Smooth muscle cell (in vitro differentiated cells): ENCODE data around the gene SNRPB. TPM values are rescaled to one million over a fixed set of nuclear protein-coding genes. Genes with fewer than 3 reads are reported as not detected.
A peak's percentile ranks its signal among the peaks of the same experiment; 100 is the strongest.

Experiments used
- DNase-seq: peaks from one replicate; lab custom pipeline; 2025; ENCODE audit not compliant: unreplicated experiment; lab: John Stamatoyannopoulos, UW
- H2AFZ ChIP-seq: fragments of 200-600 bp; sonication (generic); 2 replicates; pipeline ENCODE4 v1.6.0; 2016; ENCODE audit warnings: antibody characterized with exemption, low read depth, mild to moderate bottlenecking
- H3F3A ChIP-seq: fragments of 200-600 bp; sonication (generic); 2 replicates; pipeline ENCODE4 v1.6.0; 2017; ENCODE audit warnings: antibody characterized with exemption, low read depth
- H3K27ac ChIP-seq: fragments of 200-600 bp; sonication (generic); 2 replicates; pipeline ENCODE4 v1.5.1; 2016; ENCODE audit warnings: low read depth, mild to moderate bottlenecking
- H3K27me3 ChIP-seq: fragments of 200-600 bp; sonication (generic); 2 replicates; pipeline ENCODE4 v1.6.1; 2016; ENCODE audit warnings: low read depth, mild to moderate bottlenecking
- H3K36me3 ChIP-seq: fragments of 200-600 bp; sonication (generic); 2 replicates; pipeline ENCODE4 v1.5.1; 2016; ENCODE audit warnings: low read depth
- H3K4me1 ChIP-seq: fragments of 200-600 bp; sonication (generic); 2 replicates; pipeline ENCODE4 v1.5.1; 2016; ENCODE audit warnings: low read depth
- H3K4me2 ChIP-seq: fragments of 200-600 bp; sonication (generic); 2 replicates; pipeline ENCODE4 v1.6.0; 2016; ENCODE audit warnings: mild to moderate bottlenecking
- H3K4me3 ChIP-seq: fragments of 200-600 bp; sonication (generic); 2 replicates; pipeline ENCODE4 v1.5.1; 2016; ENCODE audit warnings: mild to moderate bottlenecking
- H3K79me2 ChIP-seq: fragments of 200-600 bp; sonication (generic); 2 replicates; pipeline ENCODE4 v1.6.0; 2016; ENCODE audit warnings: low read depth, mild to moderate bottlenecking
- H3K9ac ChIP-seq: fragments of 200-600 bp; sonication (generic); 2 replicates; pipeline ENCODE4 v1.6.0; 2016; ENCODE audit warnings: low read depth
- H3K9me3 ChIP-seq: fragments of 200-600 bp; sonication (generic); replicated peaks from 2 replicates; pipeline ENCODE4 v1.5.1; 2016; ENCODE audit warnings: low read depth
- H4K20me1 ChIP-seq: fragments of 200-600 bp; sonication (generic); 2 replicates; pipeline ENCODE4 v1.6.0; 2016; ENCODE audit warnings: low read depth
- CTCF ChIP-seq: fragments of 200-600 bp; sonication (generic); IDR thresholded peaks from 2 replicates; pipeline ENCODE4 v1.5.1; 2017; ENCODE audit warnings: borderline replicate concordance, mild to moderate bottlenecking, antibody characterized with exemption; ENCODE audit not compliant: insufficient read depth, poor library complexity, severe bottlenecking
- WGBS: methylation state at CpG from one replicate; pipeline ENCODE4 v1.1.7; 2016; ENCODE audit warnings: low lambda C conversion rate; 5-methylcytosine and 5-hydroxymethylcytosine counted together
- polyA plus RNA-seq: library from polyadenylated mRNA; unstranded; fragments of >200 nt; fragmentation: Nextera tagmentation; extraction: Ambion mirVana; gene quantifications from 2 replicates; pipeline ENCODE4 v1.2.1, GENCODE V29; 2016
- total RNA-seq: library from RNA; depleted of rRNA; stranded (reverse); fragments of >200 nt; gene quantifications from 2 replicates; pipeline ENCODE4 v1.2.3, GENCODE V29; 2014

The SNRPB gene
- total and polyA plus RNA-seq, 2 experiments from 2014 or later = 250 to 281 TPM

GRCh38 chr20:2455771-2456497 is 14.7 kb downstream of the SNRPB start:
- Histone ChIP-seq H3K9ac (no peak overlapping the region), H3K27me3 (no peaks in the 10 kb centered on the region), H3K9me3 (no peaks in the 10 kb centered on the region), H3K4me3 (no peak overlapping the region), H3K4me1 (no peaks in the 10 kb centered on the region), H3K4me2 (no peak overlapping the region), H4K20me1 (peaks cover 12% of the 10 kb centered on the region), H3K36me3 (peaks cover 6% of the 10 kb centered on the region), H3F3A (peaks cover 7% of the 10 kb centered on the region), H3K27ac (no peak overlapping the region), H2AFZ (no peak overlapping the region), H3K79me2 (no peaks in the 10 kb centered on the region)
- TF ChIP-seq CTCF = no peak
- WGBS = 70% methylated on average over 2 of the region's 2 CpGs
- no peak for DNase-seq

- H3K4me3 ChIP-seq = no peak overlapping the region
- H3K27me3 ChIP-seq = no peaks in the 10 kb centered on the region
- DNase-seq = no peak
- no peak for TF ChIP-seq CTCF
- no peak overlapping the region for H2AFZ ChIP-seq
- no peaks in the 10 kb centered on the region for H3K4me1 ChIP-seq
- no peak overlapping the region for H3K9ac ChIP-seq
- no peaks in the 10 kb centered on the region for H3K9me3 ChIP-seq
- H3K4me2 ChIP-seq = no peak overlapping the region
- H4K20me1 ChIP-seq = no peaks in the 10 kb centered on the region
- H3K79me2 ChIP-seq = no peaks in the 10 kb centered on the region
- no peak overlapping the region for H3K27ac ChIP-seq
- 84% methylated on average over 3 of the region's 3 CpGs for WGBS
- no peaks in the 10 kb centered on the region for H3F3A ChIP-seq
- H3K36me3 ChIP-seq = no peaks in the 10 kb centered on the region
Measured at GRCh38 chr20:2453792-2454191, 16.8 kb downstream of the SNRPB start.

GRCh38 chr20:2451939-2452732 is 18.5 kb downstream of the SNRPB start:
- H3K4me3 ChIP-seq = no peak overlapping the region
- H3F3A ChIP-seq = no peaks in the 10 kb centered on the region
- no peak overlapping the region for H3K27ac ChIP-seq
- no peak overlapping the region for H3K9ac ChIP-seq
- H3K4me1 ChIP-seq = no peaks in the 10 kb centered on the region
- no peaks in the 10 kb centered on the region for H3K36me3 ChIP-seq
- WGBS = 55% methylated on average over 8 of the region's 8 CpGs
- no peaks in the 10 kb centered on the region for H3K9me3 ChIP-seq
- H4K20me1 ChIP-seq = no peaks in the 10 kb centered on the region
- peak; percentile 85 for TF ChIP-seq CTCF
- no peak overlapping the region for H2AFZ ChIP-seq
- H3K79me2 ChIP-seq = no peaks in the 10 kb centered on the region
- DNase-seq = peak; percentile 30
- H3K27me3 ChIP-seq = no peaks in the 10 kb centered on the region
- no peak overlapping the region for H3K4me2 ChIP-seq

- H3K27me3 ChIP-seq = no peaks in the 10 kb centered on the region
- no peak overlapping the region for H2AFZ ChIP-seq
- H4K20me1 ChIP-seq = no peaks in the 10 kb centered on the region
- H3K79me2 ChIP-seq = no peaks in the 10 kb centered on the region
- TF ChIP-seq CTCF = no peak
- no peaks in the 10 kb centered on the region for H3K36me3 ChIP-seq
- H3K4me1 ChIP-seq = no peaks in the 10 kb centered on the region
- H3F3A ChIP-seq = no peaks in the 10 kb centered on the region
- DNase-seq = no peak
- no peak overlapping the region for H3K4me2 ChIP-seq
- no peak overlapping the region for H3K4me3 ChIP-seq
- H3K9me3 ChIP-seq = no peaks in the 10 kb centered on the region
- H3K9ac ChIP-seq = no peak overlapping the region
- H3K27ac ChIP-seq = no peak overlapping the region
- 96% methylated on average over 5 of the region's 5 CpGs for whole genome bisulfite sequencing
Measured at GRCh38 chr20:2451422-2451821, 19.2 kb downstream of the SNRPB start.
